ENCODE results near the gene SMC1B.
"Not testable (repeated sequence)": the region's sequence is repeated elsewhere in the genome, so short reads cannot be mapped to it uniquely, and the experiment has no call there.

SMC1B gene

DNA sequence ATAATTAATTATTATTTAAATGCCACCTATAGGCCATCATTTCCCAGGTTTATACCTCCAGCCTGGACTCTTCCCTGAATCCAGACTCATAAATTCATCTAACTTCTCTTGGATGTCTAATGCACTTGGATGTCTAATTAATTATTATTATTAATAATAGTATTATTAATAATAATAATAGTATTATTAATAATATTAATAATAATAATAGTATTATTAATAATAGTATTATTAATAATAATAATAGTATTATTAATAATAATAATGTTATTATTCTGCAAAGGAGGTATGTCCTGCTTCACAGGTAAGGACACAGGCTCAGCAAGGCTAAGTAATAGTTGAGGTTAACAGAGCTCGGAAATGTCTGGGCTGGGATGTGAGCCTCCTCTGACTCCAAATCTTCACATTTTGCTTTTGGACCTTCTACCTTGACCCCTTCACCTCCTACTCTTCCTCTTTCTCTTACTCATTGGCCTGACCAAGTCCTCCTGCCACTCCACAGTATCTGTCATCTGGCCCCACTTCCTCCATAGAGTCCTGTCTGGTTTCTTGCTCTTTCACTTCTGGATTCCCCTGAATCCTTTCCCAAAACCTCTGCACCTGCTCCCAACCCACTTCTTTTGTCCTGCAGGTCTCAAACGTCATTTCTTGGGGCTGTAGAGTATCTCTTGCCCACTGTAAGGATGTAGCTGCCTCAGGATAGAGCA, 8.1 kb upstream of the SMC1B start:
- DNase-seq, result no peak

GRCh38 chr22:45420539-45420938, 7.1 kb upstream of the SMC1B start:
- no peak for DNase-seq

DNA sequence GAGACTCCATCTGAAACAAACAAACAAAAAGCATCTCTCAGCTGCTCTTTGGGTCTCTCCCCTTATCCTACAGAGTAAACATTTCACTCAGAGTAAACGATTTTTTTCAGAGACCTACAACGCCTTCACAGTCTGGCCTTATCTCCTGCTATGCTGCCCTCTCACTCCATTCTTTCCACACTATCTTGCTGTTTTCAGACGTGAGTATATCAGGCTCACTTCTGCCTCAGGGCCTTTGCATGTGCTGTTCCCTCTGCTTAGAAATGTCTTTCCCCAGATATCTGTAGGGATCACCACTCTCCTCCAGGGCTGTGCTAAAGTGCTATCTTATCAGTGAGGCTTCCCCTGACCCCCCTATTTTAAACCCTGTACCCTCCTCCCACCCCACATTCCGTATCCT, 6.6 kb upstream of the SMC1B start:
- no peak for DNase-seq

DNA sequence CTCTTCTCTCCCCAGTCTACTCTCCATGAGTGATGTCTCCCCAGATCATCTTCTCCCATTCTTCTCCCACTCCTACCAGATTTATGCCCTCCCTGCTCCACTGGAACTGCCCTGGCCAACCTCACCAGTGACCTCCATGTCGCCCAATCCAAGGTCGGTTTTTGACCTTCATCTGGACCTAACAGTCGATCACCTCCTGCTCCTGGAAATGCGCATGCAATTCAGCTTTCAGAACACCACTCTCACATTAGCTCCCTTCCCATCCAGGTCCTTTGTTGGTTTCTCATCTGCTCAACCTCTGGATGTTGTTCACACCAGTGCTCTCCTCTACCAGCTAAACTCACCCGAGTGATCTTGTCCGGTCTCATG, 5.4 kb upstream of the SMC1B start:
- DNase-seq, result no peak

DNA sequence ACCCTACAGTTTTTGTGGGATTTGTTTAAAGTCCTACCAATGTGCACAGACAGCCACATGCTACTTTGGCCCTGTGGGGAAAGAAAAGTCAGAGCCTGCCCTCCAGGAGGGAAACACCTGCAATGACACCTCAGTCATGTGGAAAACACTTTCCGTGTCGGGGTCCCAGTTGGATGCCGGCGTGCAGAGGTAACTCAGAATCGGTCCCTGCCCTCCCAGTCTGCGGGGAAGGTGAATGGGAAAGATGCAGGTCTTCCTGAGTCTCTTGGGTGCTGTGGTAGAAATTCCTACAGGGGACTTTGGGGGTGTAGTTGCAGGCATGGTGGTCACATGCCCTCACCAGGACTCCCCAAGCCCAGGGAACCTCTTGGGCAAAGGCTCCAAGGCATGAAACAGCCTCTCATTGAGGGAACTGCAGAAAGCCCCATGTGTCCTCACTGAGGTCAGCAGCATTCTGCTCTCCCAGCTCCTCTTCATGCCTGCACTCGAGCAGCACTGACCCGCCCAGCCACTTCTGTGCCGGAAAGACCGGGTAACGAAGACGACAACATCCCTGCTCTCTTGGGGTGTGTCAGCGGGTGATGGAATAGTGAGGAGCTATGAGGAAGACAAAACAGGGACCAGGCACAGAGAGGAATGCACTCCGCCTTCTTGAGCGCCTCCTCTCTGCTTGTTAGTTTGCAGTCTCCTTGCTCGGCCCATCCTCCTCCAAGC, 4.8 kb upstream of the SMC1B start:
- no peak for DNase-seq

DNA sequence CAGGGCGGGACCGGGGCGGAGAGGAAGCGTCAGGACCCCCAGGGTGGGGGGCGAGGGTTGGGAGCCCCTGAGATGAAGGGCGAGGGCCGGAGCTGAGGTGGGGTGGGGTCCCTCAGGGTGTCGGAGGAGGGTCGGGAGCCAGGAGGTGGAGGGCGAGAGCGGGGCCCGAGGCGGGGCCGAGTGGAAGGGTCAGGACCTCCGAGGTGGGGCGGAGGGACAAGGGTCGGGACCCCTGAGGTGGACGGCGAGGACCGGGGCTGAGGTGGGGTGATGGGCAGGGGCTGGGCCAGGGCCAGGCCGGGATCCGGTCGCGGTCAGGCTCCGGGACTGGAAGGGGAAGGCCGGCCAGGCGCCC, 409 bp downstream of the SMC1B start:
- DNase-seq, result no peak

GRCh38 chr22:45407793-45408192, 5.6 kb downstream of the SMC1B start:
- DNase-seq, result no peak

GRCh38 chr22:45402466-45402985, 10.9 kb downstream of the SMC1B start:
- DNase-seq, result no peak

GRCh38 chr22:45399712-45400445, 13.5 kb downstream of the SMC1B start:
- peak in 2 of 3 experiments; percentile 1 to 53 for DNase-seq

- DNase-seq, result no peak
These were observed 15.2 kb downstream of the SMC1B start for GRCh38 chr22:45398214-45398613.

DNA sequence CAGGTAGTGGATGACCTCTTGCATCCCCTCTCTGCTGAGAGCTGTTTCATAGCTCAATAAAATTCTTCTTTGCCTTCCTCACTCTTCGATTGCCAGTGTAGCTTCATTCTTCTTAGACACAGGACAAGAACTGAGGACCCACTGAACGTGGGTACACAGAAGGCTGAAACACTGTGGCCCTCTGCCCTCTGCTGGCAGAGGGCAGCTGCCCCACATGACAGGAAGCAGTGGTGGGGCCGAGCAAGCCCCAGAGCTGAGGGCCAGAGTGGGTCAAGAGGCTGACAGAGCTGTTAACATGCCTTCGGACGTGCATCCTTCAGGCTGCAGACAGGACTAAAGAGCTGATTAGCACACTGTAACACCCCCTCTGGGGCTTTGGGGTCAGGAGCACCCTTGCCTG, 15.6 kb downstream of the SMC1B start:
- DNase-seq, result no peak

DNA sequence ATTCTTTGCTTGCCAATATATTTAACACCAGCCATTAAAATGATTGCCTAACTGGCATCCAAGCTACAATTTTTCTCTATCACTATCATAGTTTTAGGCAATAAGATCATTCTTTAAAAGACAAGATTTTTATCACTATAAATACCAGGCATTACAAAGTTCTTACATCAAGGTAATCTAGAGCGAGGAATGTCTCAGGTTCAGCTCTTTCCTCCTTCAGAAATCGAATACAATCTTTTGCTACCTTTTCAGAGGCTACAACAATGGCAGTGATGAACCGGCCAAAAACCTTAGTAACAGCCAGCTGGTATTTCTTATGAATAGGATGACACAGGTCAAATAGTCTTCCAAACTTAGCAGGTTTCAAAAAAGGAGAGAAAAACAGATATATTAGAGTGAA, 23.9 kb downstream of the SMC1B start:
- DNase-seq, result no peak

DNA sequence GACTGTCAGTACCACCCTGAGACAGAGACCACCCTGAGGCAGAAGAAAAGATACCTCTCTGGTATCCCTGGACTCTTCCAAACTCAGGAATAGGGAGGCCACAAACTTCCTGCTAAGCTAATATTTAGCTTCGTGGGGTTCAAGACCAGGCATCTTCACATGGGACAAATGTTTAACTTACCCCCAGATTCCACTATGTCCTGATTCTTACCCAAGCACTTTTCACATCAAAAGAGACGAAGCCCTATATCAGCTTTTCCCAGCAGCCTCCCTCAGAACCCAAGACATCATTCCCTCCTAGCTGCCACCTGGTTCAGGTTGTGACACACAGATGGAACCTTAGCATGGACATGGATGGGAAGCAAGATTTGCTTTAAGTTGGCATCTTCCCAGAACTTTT, 32.1 kb downstream of the SMC1B start:
- DNase-seq, result no peak

DNA sequence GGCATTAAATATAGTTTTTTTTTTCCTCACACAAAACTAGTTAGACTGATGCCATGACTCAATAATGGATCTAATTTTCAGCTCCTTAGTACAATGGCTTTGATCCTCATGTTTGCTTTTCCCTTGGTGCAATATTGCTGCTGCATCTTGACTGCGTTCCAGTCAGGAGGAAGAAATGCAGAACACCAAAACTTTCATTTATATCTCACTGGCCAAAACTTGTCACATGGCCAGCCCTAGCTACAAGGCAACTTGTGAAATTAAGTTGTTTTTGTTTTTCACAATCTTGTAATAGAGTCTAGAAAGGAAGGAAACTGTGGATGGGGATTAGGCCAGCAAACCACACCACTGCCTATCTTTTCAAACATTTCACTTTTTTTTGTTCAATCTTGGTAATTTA, 36.7 kb downstream of the SMC1B start:
- no peak for DNase-seq

GRCh38 chr22:45376009-45376408, 37.4 kb downstream of the SMC1B start:
- no peak for DNase-seq

GRCh38 chr22:45373592-45373991, 39.8 kb downstream of the SMC1B start:
- DNase-seq, result not testable (repeated sequence)

DNA sequence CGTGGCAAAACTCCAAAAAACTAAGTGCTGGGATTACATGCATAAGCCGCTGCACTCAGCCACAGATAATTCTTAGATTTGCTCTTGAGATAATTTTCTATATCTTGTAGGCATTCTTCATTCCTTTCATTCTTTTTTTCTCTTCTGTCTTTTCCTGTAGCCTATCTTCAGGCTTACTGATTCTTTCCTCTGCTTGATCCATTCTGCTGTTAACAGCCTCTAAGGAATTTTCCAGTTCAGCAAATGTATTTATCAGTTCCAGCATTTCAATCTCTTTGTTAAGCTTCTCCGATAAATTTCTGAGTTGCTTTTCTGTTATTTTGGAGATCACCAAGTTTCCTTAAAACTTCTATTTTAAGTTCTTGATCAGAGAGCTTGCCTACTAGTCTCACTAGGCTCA, 46.7 kb downstream of the SMC1B start:
- DNase-seq, result no peak

- DNase-seq, result no peak
These were observed 53.8 kb downstream of the SMC1B start for GRCh38 chr22:45359627-45360026.

GRCh38 chr22:45358127-45358526, 55.3 kb downstream of the SMC1B start:
- DNase-seq, result no peak

DNA sequence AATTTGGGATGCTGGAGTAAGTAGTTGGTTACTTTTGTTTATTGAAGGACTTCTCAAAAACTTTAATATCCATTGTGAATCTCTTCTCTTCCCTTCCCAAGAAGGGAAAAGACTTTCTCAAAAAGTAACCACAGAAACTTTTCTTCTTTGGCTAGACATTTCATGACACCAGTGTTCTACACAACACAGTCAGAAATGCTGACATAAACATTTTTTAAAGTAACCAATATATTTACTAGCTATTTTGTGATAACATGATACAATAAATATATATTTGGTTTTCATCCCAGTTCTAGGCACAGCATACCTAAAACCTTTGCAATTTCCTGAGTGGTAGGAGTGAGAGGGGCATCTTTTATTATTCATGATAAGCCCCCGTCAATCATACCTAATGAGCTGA, 55.9 kb downstream of the SMC1B start:
- no peak for DNase-seq

GRCh38 chr22:45353786-45354185, 59.6 kb downstream of the SMC1B start:
- DNase-seq, result no peak

DNA sequence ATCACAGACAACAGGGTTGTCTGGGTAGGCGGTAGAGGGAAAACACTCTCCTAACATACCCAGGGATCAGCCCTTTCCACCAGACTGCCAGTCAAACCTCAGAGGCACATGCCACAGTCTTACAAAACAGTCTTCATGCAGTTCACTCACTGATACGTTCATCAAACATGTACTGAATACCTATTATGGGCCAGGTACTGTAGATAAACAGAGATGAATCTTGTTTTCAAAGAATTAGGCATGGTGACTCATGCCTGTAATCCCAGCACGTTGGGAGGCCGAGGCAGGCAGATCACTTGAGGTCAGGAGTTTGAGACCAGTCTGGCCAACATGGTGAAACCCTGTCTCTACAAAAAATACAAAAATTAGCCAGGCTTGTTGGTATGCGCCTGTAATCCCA, 60.6 kb downstream of the SMC1B start:
- DNase-seq, result not testable (repeated sequence)

GRCh38 chr22:45351956-45352355, 61.4 kb downstream of the SMC1B start:
- no peak for DNase-seq

DNA sequence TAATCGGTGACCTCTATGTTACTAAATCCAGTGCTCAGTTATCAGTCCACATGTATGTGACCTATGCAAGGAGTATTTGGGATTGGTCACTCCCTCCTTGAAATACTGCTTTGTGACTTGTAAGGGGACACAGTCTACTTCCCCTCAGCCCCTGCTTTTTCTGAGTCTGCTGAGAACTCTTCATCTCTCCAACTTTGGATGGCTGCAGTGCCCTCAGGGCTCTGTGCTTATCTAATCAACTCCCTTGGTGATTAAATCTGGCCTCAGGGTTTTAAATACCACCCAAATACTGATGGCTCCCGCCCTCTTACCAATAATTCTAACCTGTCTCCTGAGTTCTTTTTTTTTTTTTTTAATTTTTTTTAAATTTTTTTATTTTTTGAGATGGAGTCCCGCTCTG, 63.5 kb downstream of the SMC1B start:
- no peak for DNase-seq
